IMR-90 (cell line): ENCODE results near the gene FBXL16. TPM values are rescaled to one million over a fixed set of nuclear protein-coding genes. Genes with fewer than 3 reads are reported as not detected.

ENCODE experiments used
- ATAC-seq: fragments of 200-7000 bp; cut with Tn5 transposase; 2 replicates; pipeline ENCODE4 v1.9.1; 2020; ENCODE audit warnings: low read depth, mild to moderate bottlenecking, moderate library complexity
- BruUV-seq: library from RNA; stranded (reverse); fragments of 400-500 nt; replicated peaks from 2 replicates; lab custom pipeline; 2021; lab: Mats Ljungman, UMichigan
- CTCF ChIA-PET: fragments of 300-600 bp; formaldehyde crosslinking; extraction: SDS; loops from one replicate; lab custom pipeline; 2021; ENCODE audit warnings: antibody characterized with exemption; lab: Yijun Ruan, JAX
- POLR2A ChIA-PET: fragments of 300-600 bp; sonication (Branson Sonifier 250); formaldehyde crosslinking; loops from one replicate; lab custom pipeline; 2022; ENCODE audit warnings: antibody characterized with exemption; ENCODE audit not compliant: unreplicated experiment; lab: Charles Lee
- DNase-seq: peaks from one replicate; pipeline ENCODE4 v3.0.0; 2013
- H2AFZ ChIP-seq: replicated peaks from 2 replicates; pipeline ENCODE3; 2013; ENCODE audit warnings: low read length, mild to moderate bottlenecking; ENCODE audit not compliant: poor library complexity
- H2AK5ac ChIP-seq: 2 replicates; pipeline ENCODE4 v1.6.1; 2013; ENCODE audit warnings: low read depth, low read length, inconsistent platforms
- H2AK9ac ChIP-seq: replicated peaks from 2 replicates; pipeline ENCODE3; 2013; ENCODE audit warnings: mild to moderate bottlenecking, low read depth, low read length, moderate library complexity; ENCODE audit not compliant: poor library complexity
- H2BK120ac ChIP-seq: 2 replicates; pipeline ENCODE4 v1.6.1; 2013; ENCODE audit warnings: low read depth, low read length, inconsistent platforms
- H2BK15ac ChIP-seq: 3 replicates; pipeline ENCODE4 v1.6.1; 2013; ENCODE audit warnings: low read depth, low read length, inconsistent platforms
- H2BK20ac ChIP-seq: 2 replicates; pipeline ENCODE4 v1.6.1; 2013; ENCODE audit warnings: low read depth, mild to moderate bottlenecking, inconsistent platforms, low read length, moderate library complexity
- H2BK5ac ChIP-seq: 2 replicates; pipeline ENCODE4 v1.6.1; 2013; ENCODE audit warnings: mild to moderate bottlenecking, low read depth, low read length, inconsistent platforms; ENCODE audit not compliant: poor library complexity, severe bottlenecking
- H3K14ac ChIP-seq: replicated peaks from 2 replicates; pipeline ENCODE4 v1.6.1; 2013; ENCODE audit warnings: low read depth, low read length, inconsistent platforms
- H3K18ac ChIP-seq: 2 replicates; pipeline ENCODE4 v1.6.1; 2013; ENCODE audit warnings: low read depth, low read length, control low read depth
- H3K23ac ChIP-seq: 2 replicates; pipeline ENCODE4 v1.6.1; 2013; ENCODE audit warnings: low read depth, low read length, inconsistent platforms
- H3K27ac ChIP-seq: 2 replicates; pipeline ENCODE4 v1.5.1; 2013; ENCODE audit warnings: mild to moderate bottlenecking, control low read depth, low read length; ENCODE audit not compliant: insufficient read depth
- H3K27me3 ChIP-seq: 2 replicates; pipeline ENCODE4 v1.6.1; 2013; ENCODE audit warnings: low read length; ENCODE audit not compliant: control insufficient read depth, insufficient read depth
- H3K36me3 ChIP-seq: 2 replicates; pipeline ENCODE4 v1.6.1; 2013; ENCODE audit warnings: low read length, mixed read lengths; ENCODE audit not compliant: control insufficient read depth, insufficient read depth
- H3K4ac ChIP-seq: 2 replicates; pipeline ENCODE4 v1.6.1; 2013; ENCODE audit warnings: low read depth, low read length, inconsistent platforms
- H3K4me1 ChIP-seq: 2 replicates; pipeline ENCODE4 v1.6.1; 2013; ENCODE audit warnings: low read length, mixed read lengths; ENCODE audit not compliant: control insufficient read depth, insufficient read depth
- H3K4me2 ChIP-seq: 2 replicates; pipeline ENCODE4 v1.6.1; 2013; ENCODE audit warnings: low read depth, mild to moderate bottlenecking, control low read depth, low read length, moderate library complexity
- H3K4me3 ChIP-seq: 2 replicates; pipeline ENCODE4 v1.5.1; 2013; ENCODE audit warnings: low read depth, mild to moderate bottlenecking, control low read depth, low read length, moderate library complexity; ENCODE audit not compliant: insufficient read depth
- H3K56ac ChIP-seq: 2 replicates; pipeline ENCODE4 v1.6.1; 2013; ENCODE audit warnings: low read length, inconsistent platforms; ENCODE audit not compliant: insufficient read depth; ENCODE audit errors: extremely low read depth
- H3K79me1 ChIP-seq, 2 experiments: 2 replicates each; pipeline ENCODE4 v1.6.1; 2013; ENCODE audit warnings: low read length in 2 of 2, inconsistent platforms in 1 of 2, low read depth in 1 of 2
- H3K9ac ChIP-seq: 2 replicates; pipeline ENCODE4 v1.6.1; 2013; ENCODE audit warnings: low read depth, low read length, control low read depth
- H3K9me1 ChIP-seq: 2 replicates; pipeline ENCODE4 v1.6.1; 2013; ENCODE audit warnings: low read length, inconsistent platforms; ENCODE audit not compliant: insufficient read depth
- H3K9me3 ChIP-seq: 2 replicates; pipeline ENCODE4 v1.6.1; 2013; ENCODE audit warnings: low read length; ENCODE audit not compliant: control insufficient read depth, insufficient read depth
- H4K20me1 ChIP-seq: 2 replicates; pipeline ENCODE4 v1.6.1; 2013; ENCODE audit warnings: low read length, inconsistent platforms; ENCODE audit not compliant: insufficient read depth
- H4K5ac ChIP-seq: 2 replicates; pipeline ENCODE4 v1.6.1; 2013; ENCODE audit warnings: mild to moderate bottlenecking, low read depth, low read length, control low read depth
- H4K8ac ChIP-seq, 2 experiments: 2 replicates each; pipeline ENCODE4 v1.6.1; 2013; ENCODE audit warnings: low read depth in 2 of 2, low read length in 2 of 2, control low read depth in 1 of 2, inconsistent platforms in 1 of 2
- H4K91ac ChIP-seq: 2 replicates; pipeline ENCODE4 v1.6.1; 2013; ENCODE audit warnings: low read depth, low read length, inconsistent platforms; ENCODE audit not compliant: insufficient read depth
- BHLHE40 ChIP-seq: fragments of 150-350 bp; IDR thresholded peaks from 2 replicates; pipeline ENCODE4 v1.6.1; 2016; ENCODE audit warnings: mild to moderate bottlenecking, low read depth, low read length
- CEBPB ChIP-seq: IDR thresholded peaks from 2 replicates; pipeline ENCODE4 v1.6.1; 2012; ENCODE audit warnings: low read depth, low read length, improper control_type of control experiment
- CHD1 ChIP-seq: IDR thresholded peaks from 2 replicates; pipeline ENCODE4 v1.6.1; 2012; ENCODE audit warnings: low read depth, low read length, improper control_type of control experiment
- CTCF ChIP-seq: conservative IDR thresholded peaks from 2 replicates; pipeline ENCODE4 v1.5.1; 2012; ENCODE audit warnings: mild to moderate bottlenecking, low read depth, low read length, improper control_type of control experiment
- ELK1 ChIP-seq: fragments of 150-350 bp; IDR thresholded peaks from 2 replicates; pipeline ENCODE4 v1.6.1; 2016; ENCODE audit warnings: low read depth, mild to moderate bottlenecking, low read length, moderate library complexity, borderline replicate concordance
- FOS ChIP-seq: fragments of 150-350 bp; IDR thresholded peaks from 2 replicates; pipeline ENCODE4 v1.6.1; 2016; ENCODE audit warnings: low read depth, low read length
- MAFK ChIP-seq: IDR thresholded peaks from 2 replicates; pipeline ENCODE4 v1.6.1; 2012; ENCODE audit warnings: low read depth, low read length, improper control_type of control experiment
- NFE2L2 ChIP-seq: fragments of 150-350 bp; IDR thresholded peaks from 2 replicates; pipeline ENCODE4 v1.6.1; 2016; ENCODE audit warnings: low read depth, mild to moderate bottlenecking, low read length
- POLR2A ChIP-seq: IDR thresholded peaks from 2 replicates; pipeline ENCODE4 v1.6.1; 2012; ENCODE audit warnings: mild to moderate bottlenecking, low read depth, low read length
- RAD21 ChIP-seq: IDR thresholded peaks from 2 replicates; pipeline ENCODE4 v1.6.1; 2012; ENCODE audit warnings: low read length, improper control_type of control experiment
- RFX5 ChIP-seq: IDR thresholded peaks from 2 replicates; pipeline ENCODE4 v1.8.0; 2012; ENCODE audit warnings: low read depth, mild to moderate bottlenecking, low read length, moderate library complexity
- WGBS, 2 experiments: methylation state at CpG; one replicate each; pipeline versions ENCODE4 v1.1.5 to v1.1.7; 2013; ENCODE audit warnings: missing lambda C conversion rate in 2 of 2; ENCODE audit not compliant: insufficient read length in 1 of 2; ENCODE audit errors: extremely low coverage in 2 of 2; 5-methylcytosine and 5-hydroxymethylcytosine counted together
- dilution Hi-C: fragments of 300-500 bp; cut with HindIII; formaldehyde crosslinking; loops from one replicate; pipeline ENCODE4 v1.14.3; 2018; ENCODE audit warnings: low sequenced_read_pairs; ENCODE audit not compliant: unreplicated experiment
- in situ Hi-C: fragments of 300-500 bp; cut with MboI; formaldehyde crosslinking; loops from 3 replicates; pipeline ENCODE4 v1.14.3; 2019; ENCODE audit warnings: low sequenced_read_pairs, inconsistent platforms, mixed read lengths
- intact Hi-C: fragments of 100-400 bp; cut with micrococcal nuclease; formaldehyde crosslinking; loops from 2 replicates; pipeline ENCODE4 v1.10.0; 2022
- polyA plus RNA-seq, 3 experiments: library from polyadenylated mRNA; depleted of rRNA; stranded (reverse); fragments of >200 nt; gene quantifications; 2 replicates each; pipeline ENCODE4 v1.2.3, GENCODE V29; 2012; ENCODE audit warnings: low replicate concordance in 1 of 3
- total RNA-seq: library from RNA; depleted of rRNA; stranded (reverse); fragments of >200 nt; gene quantifications from 2 replicates; pipeline ENCODE4 v1.2.3, GENCODE V29; 2012

Gene FBXL16
- total and polyA plus RNA-seq, 2 of the 4 experiments (the other 2 are of a cell fraction): 0.18 to 2.2 TPM

GRCh38 chr16:667113-667779 is 38.4 kb downstream of the FBXL16 start (continued):
- TF ChIP-seq CTCF (no peak), RAD21 (no peak), MAFK (no peak), POLR2A (no peak), CEBPB (no peak)

GRCh38 chr16:666572-666971 is 39.0 kb downstream of the FBXL16 start:
- in situ Hi-C loops: no loop called here
- no peak overlapping the region for H2AFZ ChIP-seq
- H4K20me1 ChIP-seq: peaks cover 13% of the 10 kb centered on the region
- no peak overlapping the region for H3K14ac ChIP-seq
- peaks cover 23% of the 10 kb centered on the region for H3K36me3 ChIP-seq
- no peak overlapping the region for H3K27ac ChIP-seq
- DNase-seq (no peak), ATAC-seq (no peak)
- no peak overlapping the region for H2AK5ac ChIP-seq
- no peak overlapping the region for H2BK20ac ChIP-seq
- no peak overlapping the region for H3K18ac ChIP-seq
- no peak overlapping the region for H3K4ac ChIP-seq
- no TSS peak for BruUV-seq
- peak overlapping the region; percentile 28 for H2AK9ac ChIP-seq
- no peak overlapping the region for H3K9ac ChIP-seq
- H2BK120ac ChIP-seq: no peak overlapping the region
- no peak overlapping the region for H3K4me3 ChIP-seq
- H3K9me3 ChIP-seq: no peaks in the 10 kb centered on the region
- H3K4me1 ChIP-seq: peaks cover 6% of the 10 kb centered on the region
- dilution Hi-C loops: no loop called here
- intact Hi-C loops: no loop called here
- 98% methylated on average over 8 of the region's 13 CpGs; no CpG with 5 or more reads in 1 of the 2 experiments for WGBS, 2 experiments
- no peak overlapping the region for H4K8ac ChIP-seq
- no peak overlapping the region for H3K56ac ChIP-seq
- no peak overlapping the region for H3K4me2 ChIP-seq
- H3K79me1 ChIP-seq: peaks cover 0 to 23% of the 10 kb centered on the region in 2 experiments; a peak in 1 of 4 replicates
- no peak overlapping the region for H4K91ac ChIP-seq
- no peak overlapping the region for H3K23ac ChIP-seq
- H4K5ac ChIP-seq: no peak overlapping the region
- peaks cover 6% of the 10 kb centered on the region for H3K9me1 ChIP-seq
- POLR2A ChIA-PET: no interaction called here
- CTCF ChIA-PET: no interaction called here
- H2BK5ac ChIP-seq: no peak overlapping the region
- no peaks in the 10 kb centered on the region for H3K27me3 ChIP-seq
- H2BK15ac ChIP-seq: no peak overlapping the region
- TF ChIP-seq NFE2L2: no peak
- TF ChIP-seq ELK1: no peak
- no peak for TF ChIP-seq POLR2A
- no peak for TF ChIP-seq RFX5
- no peak for TF ChIP-seq CTCF
- TF ChIP-seq CHD1: no peak
- no peak for TF ChIP-seq FOS
- no peak for TF ChIP-seq CEBPB
- no peak for TF ChIP-seq RAD21
- no peak for TF ChIP-seq BHLHE40
